ENCODE data around the gene PTPA.

The PTPA gene

GRCh38 chr9:129081388-129081904 is 29.8 kb upstream of the PTPA start:
- no peak for DNase-seq (ENCODE audit: low read depth, low spot score)

- DNase-seq (ENCODE audit: low read depth, low spot score), result no peak
Observed at GRCh38 chr9:129084087-129084486, 27.1 kb upstream of the PTPA start.

GRCh38 chr9:129089246-129089645 is 22.0 kb upstream of the PTPA start:
- DNase-seq (ENCODE audit: low read depth, low spot score), result no peak

GRCh38 chr9:129093602-129094386 is 17.4 kb upstream of the PTPA start:
- DNase-seq (ENCODE audit: low read depth, low spot score), result no peak

- no peak for DNase-seq (ENCODE audit: low read depth, low spot score)
Observed at GRCh38 chr9:129094387-129095169, 16.6 kb upstream of the PTPA start.

- no peak for DNase-seq (ENCODE audit: low read depth, low spot score)
Observed at GRCh38 chr9:129095170-129095667, 16.0 kb upstream of the PTPA start.

- DNase-seq (ENCODE audit: low read depth, low spot score), result no peak
Observed at GRCh38 chr9:129095908-129096307, 15.3 kb upstream of the PTPA start.

GRCh38 chr9:129097671-129098306 is 13.4 kb upstream of the PTPA start:
- no peak for DNase-seq (ENCODE audit: low read depth, low spot score)

- DNase-seq (ENCODE audit: low read depth, low spot score), result no peak
Observed at GRCh38 chr9:129098328-129098727, 12.9 kb upstream of the PTPA start.

GRCh38 chr9:129100383-129101169 is 10.6 kb upstream of the PTPA start:
- no peak for DNase-seq (ENCODE audit: low read depth, low spot score)

- DNase-seq (ENCODE audit: low read depth, low spot score), result no peak
Observed at GRCh38 chr9:129101279-129101678, 9.9 kb upstream of the PTPA start.

- no peak for DNase-seq (ENCODE audit: low read depth, low spot score)
Observed at GRCh38 chr9:129102095-129102525, 9.1 kb upstream of the PTPA start.

- DNase-seq (ENCODE audit: low read depth, low spot score), result peak; percentile 54
Observed at GRCh38 chr9:129102791-129103594, 8.2 kb upstream of the PTPA start.

GRCh38 chr9:129103595-129103965 is 7.6 kb upstream of the PTPA start:
- DNase-seq (ENCODE audit: low read depth, low spot score), result no peak

- no peak for DNase-seq (ENCODE audit: low read depth, low spot score)
Observed at GRCh38 chr9:129104051-129104450, 7.2 kb upstream of the PTPA start.

- DNase-seq (ENCODE audit: low read depth, low spot score), result no peak
Observed at GRCh38 chr9:129105857-129106694, 5.1 kb upstream of the PTPA start.

- DNase-seq (ENCODE audit: low read depth, low spot score), result no peak
Observed at GRCh38 chr9:129107651-129108050, 3.6 kb upstream of the PTPA start.

GRCh38 chr9:129108083-129108804 is 3.0 kb upstream of the PTPA start:
- no peak for DNase-seq (ENCODE audit: low read depth, low spot score)

All from astrocyte of the hippocampus (primary cell).